AG04450 (cell line): ENCODE data around the gene DCDC1. TPM values are rescaled to one million over a fixed set of nuclear protein-coding genes. Genes with fewer than 3 reads are reported as not detected.

ENCODE experiments used
- CTCF ChIA-PET: fragments of 300-600, 350-600 bp; formaldehyde crosslinking; extraction: SDS; loops from one replicate; lab custom pipeline; 2022; ENCODE audit warnings: antibody characterized with exemption, inconsistent platforms; lab: Charles Lee
- POLR2A ChIA-PET: fragments of 350-600 bp; formaldehyde crosslinking; extraction: SDS; loops from one replicate; lab custom pipeline; 2021; ENCODE audit warnings: antibody characterized with exemption, inconsistent platforms; lab: Yijun Ruan, JAX
- DNase-seq: peaks from one replicate; pipeline ENCODE4 v3.0.0-alpha.2; 2011; ENCODE audit warnings: low read depth, low spot score
- H3K27ac ChIP-seq: one replicate; pipeline ENCODE4 v1.5.1; 2012; ENCODE audit warnings: low read depth, low read length, control low read depth
- H3K27me3 ChIP-seq: one replicate; pipeline ENCODE4 v1.6.0; 2012; ENCODE audit warnings: low read length; ENCODE audit not compliant: control insufficient read depth, insufficient read depth
- H3K4me3 ChIP-seq: 2 replicates; pipeline ENCODE4 v1.5.1; 2011; ENCODE audit warnings: mild to moderate bottlenecking, low read depth, low read length, control low read depth
- H3K9me3 ChIP-seq: 2 replicates; pipeline ENCODE4 v1.5.1; 2012; ENCODE audit warnings: low read length; ENCODE audit not compliant: control insufficient read depth, insufficient read depth
- CTCF ChIP-seq: IDR thresholded peaks from 2 replicates; pipeline ENCODE4 v1.5.1; 2011; ENCODE audit warnings: low read depth, low read length, control low read depth, inconsistent platforms
- polyA plus RNA-seq: library from polyadenylated mRNA; depleted of rRNA; stranded (reverse); fragments of >200 nt; gene quantifications from 2 replicates; pipeline ENCODE4 v1.2.3, GENCODE V29; 2011; rRNA removed

Gene DCDC1
- polyA plus RNA-seq, 1 experiment: 0.02 TPM

GRCh38 chr11:30818721-30819120, 550.8 kb downstream of the DCDC1 start:
- DNase-seq: no peak
- no peak for TF ChIP-seq CTCF
- Histone ChIP-seq H3K27me3 (no peaks in the 10 kb centered on the region), H3K27ac (no peak overlapping the region), H3K4me3 (no peak overlapping the region), H3K9me3 (no peaks in the 10 kb centered on the region)
- ChIA-PET POLR2A (no interaction called here), CTCF (no interaction called here)

GRCh38 chr11:30816959-30817880, 552.3 kb downstream of the DCDC1 start:
- no peak overlapping the region for H3K4me3 ChIP-seq
- TF ChIP-seq CTCF: no peak
- no peak for DNase-seq
- ChIA-PET CTCF (no interaction called here), POLR2A (no interaction called here)
- no peaks in the 10 kb centered on the region for H3K27me3 ChIP-seq
- H3K9me3 ChIP-seq: no peaks in the 10 kb centered on the region
- no peak overlapping the region for H3K27ac ChIP-seq

- TF ChIP-seq CTCF: no peak
- Histone ChIP-seq H3K27ac (no peak overlapping the region), H3K9me3 (no peaks in the 10 kb centered on the region), H3K27me3 (no peaks in the 10 kb centered on the region), H3K4me3 (no peak overlapping the region)
- POLR2A ChIA-PET: no interaction called here
- CTCF ChIA-PET: no interaction called here
- DNase-seq: no peak
These were observed 553.9 kb downstream of the DCDC1 start for GRCh38 chr11:30815619-30816018.

GRCh38 chr11:30814737-30815136, 554.8 kb downstream of the DCDC1 start:
- ChIA-PET CTCF (no interaction called here), POLR2A (no interaction called here)
- Histone ChIP-seq H3K9me3 (no peaks in the 10 kb centered on the region), H3K27ac (no peak overlapping the region), H3K4me3 (no peak overlapping the region), H3K27me3 (no peaks in the 10 kb centered on the region)
- DNase-seq: no peak
- no peak for TF ChIP-seq CTCF

Other genes with a start within 250 kb of the DCDC1 start
- 14.2 and 17.0 TPM in 2 replicates for gene DNAJC24, start 121 bp upstream of the DCDC1 start, polyA plus RNA-seq
- gene IMMP1L, start 139.9 kb upstream of the DCDC1 start, polyA plus RNA-seq: 17.7 and 23.9 TPM in 2 replicates
- gene ELP4, start 140.0 kb upstream of the DCDC1 start, polyA plus RNA-seq: 13.6 and 15.5 TPM in 2 replicates